SH-SY5Y (cell line): Measurements from ENCODE around the gene MUC21.

ENCODE experiments used
- GATA2 ChIP-seq: IDR thresholded peaks from 2 replicates; pipeline ENCODE4 v1.6.1; 2011; ENCODE audit warnings: mild to moderate bottlenecking, low read depth, low read length
- GATA3 ChIP-seq: IDR thresholded peaks from 2 replicates; pipeline ENCODE4 v1.6.1; 2011; ENCODE audit warnings: low read depth, mild to moderate bottlenecking, low read length, moderate library complexity

DNA sequence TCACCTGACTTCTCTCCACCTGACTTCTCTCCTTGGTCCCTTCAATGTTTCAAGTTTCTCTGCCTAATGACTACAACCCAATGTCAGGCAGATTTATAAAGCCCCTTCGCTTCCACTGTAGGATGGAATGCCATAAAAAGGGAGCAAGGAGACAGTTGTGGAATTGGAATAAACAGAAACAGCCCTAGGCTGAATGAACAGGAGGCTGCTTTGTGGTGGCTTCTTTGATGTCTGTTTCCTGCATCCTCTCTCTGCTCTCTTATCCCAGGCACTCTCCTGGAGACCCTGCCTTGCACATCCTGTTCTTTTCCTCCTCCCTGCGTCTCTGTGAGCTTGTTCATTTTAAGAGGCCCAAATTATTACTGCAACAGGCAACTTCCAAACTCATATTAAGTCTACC is 25.8 kb upstream of the MUC21 start:
- TF ChIP-seq GATA2 = no peak
- TF ChIP-seq GATA3 = no peak
